ENCODE data around the gene MRPL21. TPM values are rescaled to one million over a fixed set of nuclear protein-coding genes. Genes with fewer than 3 reads are reported as not detected.
A peak's percentile ranks its signal among the peaks of the same experiment; 100 is the strongest.

The MRPL21 gene
- 77.6 TPM for polyA plus RNA-seq (2012; ENCODE audit: missing spikeins)

DNA sequence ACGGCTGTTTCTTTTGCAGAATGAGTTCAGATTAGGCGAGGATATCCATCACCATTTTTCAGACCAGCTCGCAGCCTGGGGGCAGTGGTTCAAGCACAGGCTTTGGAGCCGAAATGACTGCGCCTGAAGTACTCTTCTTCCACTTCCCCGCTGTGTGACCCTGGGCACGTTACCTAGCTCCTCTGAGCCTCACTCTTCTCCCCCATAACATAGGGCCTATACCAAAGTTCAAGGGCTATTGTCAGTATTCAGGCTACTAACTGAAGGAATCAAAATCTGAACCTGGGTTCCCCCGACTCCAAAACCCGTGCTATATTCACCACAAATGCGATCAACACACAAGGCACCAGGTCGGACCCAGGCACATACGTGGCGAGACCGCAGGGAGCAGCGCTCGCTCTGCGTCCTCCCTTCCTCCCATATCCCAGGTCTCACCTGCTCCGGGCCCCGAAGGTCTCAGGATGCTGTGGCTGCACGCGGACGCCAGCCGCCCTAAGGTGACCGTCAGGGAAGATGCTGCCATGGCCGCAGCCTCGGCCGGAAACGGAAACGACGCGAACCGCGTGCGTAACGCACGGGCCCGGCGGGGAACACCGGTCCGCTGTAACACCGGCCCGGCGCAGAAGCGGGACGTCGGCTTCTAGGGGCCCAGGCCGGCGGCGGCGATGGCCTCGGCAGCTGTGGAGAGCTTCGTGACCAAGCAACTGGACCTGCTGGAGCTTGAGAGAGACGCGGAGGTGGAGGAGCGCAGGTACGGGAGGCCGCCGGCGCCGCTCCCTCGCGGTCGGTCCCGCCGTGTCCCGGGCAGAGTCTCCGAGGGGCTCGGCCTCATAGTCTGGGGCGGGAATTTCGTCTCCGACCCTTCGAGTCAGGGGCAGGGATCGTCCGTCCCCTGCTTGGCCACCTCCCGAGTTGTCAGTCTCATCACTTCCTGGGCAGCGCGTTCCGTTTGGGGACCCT lies at the start of gene MRPL21, which contains the start of gene IGHMBP2:
MRPL21 (minus strand) TSS at position 545 of the 960 bp plus-strand sequence; CDS start at position 523, 22 bp downstream.
IGHMBP2 (plus strand) TSS at position 604 of the 960 bp plus-strand sequence; CDS start at position 666, 62 bp downstream.
- FAIRE-seq (peak; percentile 97), DNase-seq (ENCODE audit: insufficient read length) (peak; percentile 86)
- TF ChIP-seq POLR2A (IDR thresholded peaks at IDR 0.05; ENCODE audit: low read depth, low read length) (peak; percentile 95), POLR2AphosphoS5 (IDR thresholded peaks at IDR 0.05; ENCODE audit: low read depth, low read length) (peak; percentile 94), TAF1 (IDR thresholded peaks at IDR 0.05; ENCODE audit: borderline replicate concordance, low read depth, low read length) (peak; percentile 92)

- DNase-seq (ENCODE audit: insufficient read length) (no peak), FAIRE-seq (no peak)
- TF ChIP-seq POLR2A (IDR thresholded peaks at IDR 0.05; ENCODE audit: low read depth, low read length) (no peak), POLR2AphosphoS5 (IDR thresholded peaks at IDR 0.05; ENCODE audit: low read depth, low read length) (no peak), TAF1 (IDR thresholded peaks at IDR 0.05; ENCODE audit: borderline replicate concordance, low read depth, low read length) (no peak)
These were observed 47.1 kb upstream of the MRPL21 start for GRCh38 chr11:68950762-68951161.

- TF ChIP-seq POLR2A (IDR thresholded peaks at IDR 0.05; ENCODE audit: low read depth, low read length): no peak
- no peak for TF ChIP-seq POLR2AphosphoS5 (IDR thresholded peaks at IDR 0.05; ENCODE audit: low read depth, low read length)
- TF ChIP-seq TAF1 (IDR thresholded peaks at IDR 0.05; ENCODE audit: borderline replicate concordance, low read depth, low read length): no peak
- no peak for DNase-seq (ENCODE audit: insufficient read length)
- FAIRE-seq: no peak
These were observed 46.6 kb upstream of the MRPL21 start for GRCh38 chr11:68950270-68950669.

- TF ChIP-seq TAF1 (IDR thresholded peaks at IDR 0.05; ENCODE audit: borderline replicate concordance, low read depth, low read length): no peak
- TF ChIP-seq POLR2A (IDR thresholded peaks at IDR 0.05; ENCODE audit: low read depth, low read length): no peak
- TF ChIP-seq POLR2AphosphoS5 (IDR thresholded peaks at IDR 0.05; ENCODE audit: low read depth, low read length): no peak
These were observed 45.3 kb upstream of the MRPL21 start for GRCh38 chr11:68948935-68949334.

GRCh38 chr11:68948496-68948895 lies 44.9 kb upstream of the MRPL21 start:
- TF ChIP-seq TAF1 (IDR thresholded peaks at IDR 0.05; ENCODE audit: borderline replicate concordance, low read depth, low read length) (no peak), POLR2AphosphoS5 (IDR thresholded peaks at IDR 0.05; ENCODE audit: low read depth, low read length) (no peak), POLR2A (IDR thresholded peaks at IDR 0.05; ENCODE audit: low read depth, low read length) (no peak)
- DNase-seq (ENCODE audit: insufficient read length) (no peak), FAIRE-seq (no peak)

More at GRCh38 chr11:68948935-68949334, 45.3 kb upstream of the MRPL21 start:
- FAIRE-seq (no peak), DNase-seq (ENCODE audit: insufficient read length) (no peak)

DNA sequence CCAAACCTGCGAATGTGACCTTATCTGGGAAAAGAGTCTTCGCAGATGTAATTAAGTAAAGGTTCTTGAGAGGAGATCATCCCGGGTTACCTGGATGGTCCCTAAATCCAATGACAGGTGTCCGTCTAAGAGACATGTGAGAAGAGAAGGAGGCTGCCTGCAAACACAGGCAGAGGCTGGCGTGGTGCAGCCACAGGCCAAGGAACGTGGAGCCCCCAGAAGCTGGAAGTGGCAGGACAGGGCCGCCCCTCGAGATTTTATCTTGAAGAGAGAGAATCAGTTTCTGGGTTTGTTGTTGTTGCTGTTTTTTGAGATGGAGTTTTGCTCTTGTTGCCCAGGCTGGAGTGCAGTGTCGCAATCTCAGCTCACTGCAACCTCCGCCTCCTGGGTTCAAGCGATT lies 43.5 kb upstream of the MRPL21 start:
- TF ChIP-seq POLR2A (IDR thresholded peaks at IDR 0.05; ENCODE audit: low read depth, low read length): no peak
- TF ChIP-seq TAF1 (IDR thresholded peaks at IDR 0.05; ENCODE audit: borderline replicate concordance, low read depth, low read length): no peak
- no peak for TF ChIP-seq POLR2AphosphoS5 (IDR thresholded peaks at IDR 0.05; ENCODE audit: low read depth, low read length)
- FAIRE-seq (no peak), DNase-seq (ENCODE audit: insufficient read length) (no peak)

DNA sequence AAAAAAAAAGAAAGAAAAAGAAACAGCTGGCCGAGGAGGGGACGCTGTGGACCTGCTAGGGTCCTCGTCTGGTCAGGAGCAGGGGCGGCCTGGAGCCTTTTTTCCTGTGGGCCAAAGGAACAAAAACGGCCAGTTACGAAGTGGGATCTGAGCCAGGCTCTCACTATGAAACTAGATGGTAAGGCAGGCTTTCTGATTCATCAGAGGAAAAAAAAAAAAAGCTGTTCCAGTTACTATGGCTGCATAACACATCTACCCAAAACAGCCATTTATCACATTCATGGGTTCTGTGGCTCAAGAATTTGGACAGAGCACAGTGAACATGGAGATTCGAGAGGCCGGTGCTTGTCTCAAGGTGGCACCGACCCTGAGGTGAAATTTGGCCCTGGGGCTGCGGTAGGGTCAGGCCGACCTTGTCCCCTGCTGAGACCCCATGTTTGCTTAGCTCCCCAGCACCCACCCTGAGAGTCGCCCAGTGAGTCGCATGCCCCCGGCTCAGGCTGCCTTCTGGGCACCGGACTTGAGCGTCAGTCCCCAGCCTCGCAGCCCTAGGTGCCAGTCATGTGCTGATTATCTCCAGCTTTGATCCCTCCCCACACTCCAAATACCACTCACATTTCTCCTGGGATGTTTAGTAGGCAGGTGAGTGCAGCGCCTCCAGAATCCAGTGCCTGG lies 42.9 kb upstream of the MRPL21 start:
- FAIRE-seq: no peak
- TF ChIP-seq TAF1 (IDR thresholded peaks at IDR 0.05; ENCODE audit: borderline replicate concordance, low read depth, low read length) (no peak), POLR2A (IDR thresholded peaks at IDR 0.05; ENCODE audit: low read depth, low read length) (no peak), POLR2AphosphoS5 (IDR thresholded peaks at IDR 0.05; ENCODE audit: low read depth, low read length) (no peak)
- no peak for DNase-seq (ENCODE audit: insufficient read length)

GRCh38 chr11:68942751-68943271 lies 39.2 kb upstream of the MRPL21 start:
- FAIRE-seq: no peak
- no peak for TF ChIP-seq TAF1 (IDR thresholded peaks at IDR 0.05; ENCODE audit: borderline replicate concordance, low read depth, low read length)
- no peak for TF ChIP-seq POLR2A (IDR thresholded peaks at IDR 0.05; ENCODE audit: low read depth, low read length)
- no peak for TF ChIP-seq POLR2AphosphoS5 (IDR thresholded peaks at IDR 0.05; ENCODE audit: low read depth, low read length)
- DNase-seq (ENCODE audit: insufficient read length): no peak

GRCh38 chr11:68942095-68942620 lies 38.5 kb upstream of the MRPL21 start:
- TF ChIP-seq POLR2AphosphoS5 (IDR thresholded peaks at IDR 0.05; ENCODE audit: low read depth, low read length): no peak
- TF ChIP-seq POLR2A (IDR thresholded peaks at IDR 0.05; ENCODE audit: low read depth, low read length): no peak
- TF ChIP-seq TAF1 (IDR thresholded peaks at IDR 0.05; ENCODE audit: borderline replicate concordance, low read depth, low read length): no peak
- DNase-seq (ENCODE audit: insufficient read length): no peak
- no peak for FAIRE-seq

DNA sequence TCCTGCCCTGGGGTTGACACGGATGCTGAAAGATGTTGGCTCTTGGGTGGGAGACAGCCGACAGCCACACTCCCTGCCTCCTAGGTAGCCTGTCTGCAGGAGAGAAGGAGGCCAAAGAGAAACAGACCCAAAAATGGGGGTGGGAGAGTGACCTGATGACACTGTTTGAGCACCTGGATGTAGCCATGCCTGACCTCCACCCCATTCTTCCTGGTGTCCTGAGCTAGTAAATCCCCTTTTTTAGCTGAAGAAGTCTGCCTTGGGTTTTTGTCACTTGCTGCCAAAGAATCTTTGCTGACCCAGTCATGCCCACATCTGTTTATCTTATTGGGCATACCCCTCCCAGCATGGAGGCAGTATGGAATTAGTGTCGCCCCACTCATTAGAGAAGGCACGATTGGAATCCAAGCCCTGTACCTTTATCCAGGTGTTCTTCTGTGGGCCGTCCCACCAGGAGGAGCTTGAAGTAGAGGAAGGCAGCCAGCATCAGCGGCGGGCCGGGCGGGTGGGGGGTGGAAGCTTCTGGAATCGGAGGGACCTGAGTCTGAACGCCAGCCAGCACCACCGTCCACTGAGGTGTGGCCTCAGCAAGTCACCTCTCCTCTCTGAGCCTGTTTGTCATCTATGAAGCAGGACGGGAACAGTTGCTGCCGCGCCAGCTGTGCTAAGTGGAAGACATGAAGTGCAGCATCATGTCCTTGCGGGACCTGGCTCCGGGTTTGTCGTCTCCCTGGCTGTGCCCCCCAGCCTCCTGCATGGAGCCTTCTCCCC lies 37.9 kb upstream of the MRPL21 start:
- DNase-seq (ENCODE audit: insufficient read length) (no peak), FAIRE-seq (no peak)

More for the DNA sequence above, 37.9 kb upstream of the MRPL21 start:
- TF ChIP-seq TAF1 (IDR thresholded peaks at IDR 0.05; ENCODE audit: borderline replicate concordance, low read depth, low read length) (no peak), POLR2AphosphoS5 (IDR thresholded peaks at IDR 0.05; ENCODE audit: low read depth, low read length) (no peak), POLR2A (IDR thresholded peaks at IDR 0.05; ENCODE audit: low read depth, low read length) (no peak)

All from GM12892 (cell line).